GM21528 (cell line): ENCODE results near the gene ZNF100.
A peak's percentile ranks its signal among the peaks of the same experiment; 100 is the strongest.
"Not testable (repeated sequence)": the region's sequence is repeated elsewhere in the genome, so short reads cannot be mapped to it uniquely, and the experiment has no call there.

ENCODE experiments used
- ATAC-seq: cut with Tn5 transposase; IDR thresholded peaks from one replicate; pipeline ENCODE4 v1.9.1; 2021; ENCODE audit warnings: mild to moderate bottlenecking, moderate library complexity; ENCODE audit not compliant: unreplicated experiment, low FRiP score

The ZNF100 gene

DNA sequence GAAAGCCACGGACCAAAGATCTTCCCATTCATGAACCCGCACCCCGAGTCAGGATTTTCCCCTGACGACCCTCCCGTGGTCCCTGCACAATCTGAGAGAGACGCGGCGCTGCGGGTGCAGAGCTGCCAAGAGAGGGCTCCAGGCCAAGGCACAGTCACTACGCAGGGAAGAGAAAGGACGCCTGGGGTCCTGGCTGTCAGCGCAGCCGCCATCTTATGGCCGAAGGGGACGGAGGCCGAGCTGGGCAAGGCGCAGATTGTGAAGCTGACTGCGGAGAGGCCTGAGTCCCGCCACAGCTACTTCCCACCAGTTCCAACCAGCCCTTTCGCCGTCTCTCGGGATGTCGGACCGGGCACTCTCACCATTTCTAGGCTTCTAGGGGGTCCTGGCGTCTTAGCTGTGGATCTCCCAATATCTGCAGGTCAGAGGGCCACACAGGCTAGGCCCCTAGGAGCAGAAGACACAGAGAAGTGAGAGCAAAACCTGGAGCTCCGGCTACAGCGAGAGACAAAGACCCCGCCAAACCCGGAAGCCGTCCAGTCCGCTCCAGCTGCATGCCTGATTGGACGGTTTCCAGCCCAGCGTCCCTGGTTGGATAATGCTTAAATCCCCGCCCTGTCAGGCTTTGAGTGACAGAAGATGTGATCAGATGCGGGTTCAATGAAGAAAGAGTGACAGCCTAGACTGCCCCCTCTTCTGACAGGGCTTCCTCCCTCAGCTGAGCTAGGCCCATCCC lies at the start of gene ZNF100:
Gene ZNF100, minus strand, starts transcription at position 515 of the 736 bp plus-strand sequence. Its CDS starts 150 bp downstream, at position 365.
- peak; percentile 91 for ATAC-seq

GRCh38 chr19:21812448-21812847 lies 45.1 kb upstream of the ZNF100 start:
- ATAC-seq = no peak

DNA sequence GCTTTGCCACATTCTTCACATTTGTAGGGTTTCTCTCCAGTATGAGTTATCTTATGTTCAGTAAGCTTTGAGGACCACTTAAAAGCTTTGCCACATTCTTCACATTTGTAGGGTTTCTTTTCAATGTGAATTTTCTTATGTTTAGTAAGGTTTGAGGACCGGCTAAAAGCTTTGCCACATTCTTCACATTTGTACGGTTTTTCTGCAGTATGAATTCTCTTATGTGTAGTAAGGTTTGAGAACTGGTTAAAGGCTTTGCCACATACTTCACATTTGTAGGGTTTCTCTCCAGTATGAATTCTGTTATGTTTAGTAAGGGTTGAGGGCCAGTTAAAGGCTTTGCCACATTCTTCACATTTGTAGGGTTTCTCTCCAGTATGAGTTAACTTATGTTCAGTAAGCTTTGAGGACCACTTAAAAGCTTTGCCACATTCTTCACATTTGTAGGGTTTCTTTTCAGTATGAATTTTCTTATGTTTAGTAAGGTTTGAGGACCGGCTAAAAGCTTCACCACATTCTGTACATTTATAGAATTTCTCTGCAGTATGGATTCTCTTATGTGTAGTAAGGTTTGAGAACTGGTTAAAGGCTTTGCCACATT lies 41.1 kb upstream of the ZNF100 start:
- not testable (repeated sequence) for ATAC-seq

GRCh38 chr19:21789466-21790085 lies 22.2 kb upstream of the ZNF100 start:
- ATAC-seq = no peak

DNA sequence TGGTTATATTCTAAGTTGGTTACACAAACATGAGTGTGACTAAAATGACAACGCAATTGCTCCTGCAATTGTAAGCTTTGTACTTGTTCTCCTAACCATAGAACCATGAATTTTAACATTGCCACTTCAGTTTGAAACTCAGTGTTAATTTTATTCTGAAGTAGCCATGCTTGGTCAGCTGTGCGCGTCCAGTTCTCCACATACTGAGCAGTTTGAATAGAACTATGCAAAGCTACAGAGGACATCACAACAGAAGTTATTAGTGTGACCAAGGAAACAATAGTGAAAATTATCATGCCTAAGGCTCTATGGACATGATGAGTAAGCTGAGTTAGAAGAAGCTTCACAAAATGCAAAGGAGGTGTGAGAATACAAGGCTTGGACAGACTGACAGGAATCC lies 19.6 kb upstream of the ZNF100 start:
- ATAC-seq = no peak

- not testable (repeated sequence) for ATAC-seq
These were observed 8.4 kb upstream of the ZNF100 start for GRCh38 chr19:21775792-21776191.

DNA sequence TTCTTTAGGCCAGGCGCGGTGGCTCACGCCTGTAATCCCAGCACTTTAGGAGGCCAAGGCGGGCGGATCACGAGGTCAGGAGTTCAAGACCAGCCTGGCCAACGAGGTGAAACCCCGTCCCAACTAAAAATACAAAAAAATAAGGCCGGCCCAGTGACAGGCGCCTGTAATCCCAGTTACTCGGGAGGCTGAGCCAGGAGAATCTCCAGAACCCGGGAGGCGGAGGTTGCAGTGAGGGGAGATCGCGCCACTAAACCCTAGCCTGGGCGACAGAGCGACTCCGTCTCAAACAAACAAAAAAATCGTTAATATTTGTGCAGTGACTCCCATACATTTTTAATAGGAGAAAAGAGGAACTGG lies 694 bp downstream of the ZNF100 start:
- ATAC-seq = peak; percentile 6

GRCh38 chr19:21765151-21765550 lies 2.2 kb downstream of the ZNF100 start:
- no peak for ATAC-seq

GRCh38 chr19:21761547-21761946 lies 5.8 kb downstream of the ZNF100 start:
- not testable (repeated sequence) for ATAC-seq

- no peak for ATAC-seq
These were observed 9.1 kb downstream of the ZNF100 start for GRCh38 chr19:21758296-21758695.

GRCh38 chr19:21755555-21755954 lies 11.8 kb downstream of the ZNF100 start:
- not testable (repeated sequence) for ATAC-seq

GRCh38 chr19:21751384-21751783 lies 16.0 kb downstream of the ZNF100 start:
- ATAC-seq = no peak

DNA sequence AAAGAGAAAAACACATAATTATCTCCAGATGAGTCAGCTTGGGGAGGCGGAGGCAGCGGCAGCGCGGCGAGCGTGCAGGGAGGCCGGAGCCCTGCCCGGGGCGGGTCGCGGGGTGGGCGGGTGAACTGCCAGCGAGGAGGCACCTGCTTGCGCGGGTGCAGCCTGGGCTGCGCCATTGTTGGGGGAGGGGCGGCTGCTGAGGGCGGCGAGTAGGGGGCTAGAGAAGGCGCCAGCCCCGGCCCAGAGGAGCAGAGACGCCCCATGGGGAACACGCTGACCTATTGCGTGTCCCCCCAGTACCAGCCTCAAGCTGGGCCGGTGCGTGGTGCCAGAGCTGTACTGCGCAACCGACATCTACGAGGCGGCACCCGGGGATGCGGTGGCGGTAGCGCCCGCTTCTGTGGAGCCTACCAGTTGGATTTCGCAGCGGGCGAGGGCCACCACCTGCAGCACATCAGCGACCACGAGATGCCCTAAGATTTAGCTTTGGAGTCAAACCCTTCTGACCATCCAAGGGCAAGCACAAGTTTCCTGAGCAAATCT lies 16.7 kb downstream of the ZNF100 start:
- no peak for ATAC-seq

DNA sequence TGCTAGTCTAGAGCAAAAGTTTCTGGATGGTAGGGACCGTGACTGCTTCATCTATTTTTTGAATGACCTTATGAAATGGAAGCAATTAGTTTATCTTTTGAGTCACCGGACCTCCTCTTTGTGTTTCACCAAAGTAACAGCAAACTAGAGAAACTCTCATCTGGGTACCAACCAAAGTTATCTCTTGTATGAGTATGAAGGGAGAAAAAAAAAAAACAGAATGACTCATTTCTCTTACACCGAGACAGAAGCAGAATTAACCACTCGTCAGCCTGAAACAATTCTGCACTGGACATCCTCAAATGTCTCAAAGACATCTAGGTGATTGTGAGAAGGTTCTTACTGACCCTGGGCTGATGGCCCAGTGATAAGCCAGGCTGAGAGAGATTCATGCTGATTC lies 18.3 kb downstream of the ZNF100 start:
- ATAC-seq = no peak

- ATAC-seq = no peak
These were observed 19.3 kb downstream of the ZNF100 start for GRCh38 chr19:21748088-21748487.

- ATAC-seq = no peak
These were observed 26.8 kb downstream of the ZNF100 start for GRCh38 chr19:21740559-21740958.

DNA sequence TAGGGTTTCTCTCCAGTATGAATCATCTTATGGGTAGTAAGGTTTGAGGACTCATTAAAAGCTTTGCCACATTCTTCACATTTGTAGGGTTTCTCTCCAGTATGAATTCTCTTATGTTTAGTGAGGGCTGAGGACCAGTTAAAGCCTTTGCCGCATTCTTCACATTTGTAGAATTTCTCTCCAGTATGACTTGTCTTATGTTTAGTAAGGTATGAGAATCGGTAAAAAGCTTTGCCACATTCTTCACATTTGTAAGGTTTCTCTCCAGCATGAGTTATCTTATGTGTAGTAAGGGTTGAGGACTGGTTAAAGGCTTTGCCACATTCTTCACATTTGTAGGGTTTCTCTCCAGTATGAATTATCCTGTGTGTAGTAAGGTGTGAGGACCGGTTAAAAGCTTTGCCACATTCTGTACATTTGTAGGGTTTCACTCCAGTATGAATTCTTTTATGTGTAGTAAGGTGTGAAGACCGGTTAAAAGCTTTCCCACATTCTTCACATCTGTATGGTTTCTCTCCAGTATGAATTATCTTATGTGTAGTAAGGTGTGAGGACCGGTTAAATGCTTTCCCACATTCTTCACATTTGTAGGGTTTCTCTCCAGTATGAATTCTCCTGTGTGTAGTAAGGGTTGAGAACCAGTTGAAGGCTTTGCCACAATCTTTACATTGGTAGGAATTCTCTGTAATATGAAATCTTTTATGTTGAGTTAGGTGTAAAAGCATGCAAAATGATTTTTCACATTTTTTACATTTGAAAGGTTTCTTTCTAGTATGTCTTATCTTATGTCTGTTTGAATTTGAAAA lies 40.2 kb downstream of the ZNF100 start:
- ATAC-seq = not testable (repeated sequence)

DNA sequence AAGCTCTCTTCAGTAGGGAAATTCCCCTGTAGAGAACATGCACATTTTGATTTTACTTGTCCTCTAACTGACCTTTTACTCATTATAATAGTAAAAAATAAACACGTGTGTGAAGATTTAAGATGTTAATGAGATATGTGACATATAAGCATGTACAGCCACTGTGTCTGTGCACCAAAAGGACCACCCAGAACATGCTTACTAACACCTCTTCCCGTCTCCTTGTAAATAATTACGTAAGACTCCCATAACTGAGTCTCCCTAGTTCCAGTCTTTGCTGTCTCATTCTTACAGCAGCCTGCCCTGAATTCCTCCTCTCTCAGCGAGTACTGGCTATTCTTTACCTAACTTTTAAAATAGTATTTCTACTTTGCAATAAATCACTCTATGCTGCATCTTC lies 53.6 kb downstream of the ZNF100 start:
- no peak for ATAC-seq

DNA sequence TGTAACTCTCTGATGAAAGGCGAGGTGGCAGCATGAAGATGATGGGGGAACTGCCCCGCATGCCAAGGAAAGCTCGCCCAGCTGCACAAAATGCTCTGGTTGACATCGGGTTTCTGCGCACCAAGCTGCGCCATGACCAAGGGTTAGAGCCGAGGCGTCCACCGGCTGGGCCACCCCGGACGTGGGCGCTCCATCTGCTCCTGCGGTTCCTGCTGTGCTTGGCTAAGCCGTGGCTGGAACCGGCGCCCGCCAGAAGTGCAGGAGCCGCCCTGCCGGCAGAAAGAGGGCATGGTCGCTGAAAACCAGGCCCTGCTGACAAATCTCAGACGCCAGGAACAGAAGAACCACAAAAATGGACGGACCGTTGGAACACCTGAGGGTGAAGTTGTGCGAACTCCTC lies 57.9 kb downstream of the ZNF100 start:
- no peak for ATAC-seq

- not testable (repeated sequence) for ATAC-seq
These were observed 59.5 kb downstream of the ZNF100 start for GRCh38 chr19:21707878-21708277.

GRCh38 chr19:21707065-21707464 lies 60.3 kb downstream of the ZNF100 start:
- ATAC-seq = no peak
